Measurements from ENCODE around the gene SYK. TPM values are rescaled to one million over a fixed set of nuclear protein-coding genes. Genes with fewer than 3 reads are reported as not detected.
A peak's percentile ranks its signal among the peaks of the same experiment; 100 is the strongest.

Gene SYK
- total RNA-seq, 1 experiment from 2014 or later = 9.0 TPM

DNA sequence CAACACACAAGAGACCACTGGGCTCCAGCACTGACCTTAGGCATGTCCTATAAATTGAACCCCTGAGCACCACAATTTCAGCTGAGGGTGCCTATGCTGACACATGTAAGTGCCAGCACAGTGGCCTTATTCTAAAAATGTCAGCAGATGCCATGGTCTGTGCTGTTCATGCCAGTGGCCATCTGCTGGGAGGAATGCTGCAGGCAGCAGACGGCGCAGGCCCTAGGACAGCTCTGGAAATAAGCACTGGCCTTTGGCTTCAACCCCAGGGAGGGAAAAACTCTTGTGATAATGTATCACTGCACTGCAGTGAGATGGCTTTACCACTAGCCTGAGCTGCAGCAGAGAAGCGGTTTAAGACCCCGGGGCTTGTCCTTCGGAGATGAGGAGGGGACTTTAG, 98.5 kb downstream of the SYK start:
- Histone ChIP-seq H3K27ac (ENCODE audit: low read depth, low read length) (no peak overlapping the region), H2AFZ (ENCODE audit: low read depth, low read length, poor library complexity, severe bottlenecking) (no peak overlapping the region), H3K4me2 (ENCODE audit: low read length) (no peak overlapping the region), H4K20me1 (ENCODE audit: insufficient read depth) (no peaks in the 10 kb centered on the region), H3K9me3 (ENCODE audit: control insufficient read depth in 1 of 2, insufficient read depth in 1 of 2, low read depth in 1 of 2, low read length in 2 of 2) (no peaks in the 10 kb centered on the region), H3K9me2 (ENCODE audit: insufficient read depth) (no peaks in the 10 kb centered on the region), H3K79me2 (ENCODE audit: insufficient read depth, low read length) (no peaks in the 10 kb centered on the region), H3K4me1 (ENCODE audit: control insufficient read depth in 1 of 2, insufficient read depth in 2 of 2, low read length in 2 of 2) (no peaks in the 10 kb centered on the region), H3K36me3 (ENCODE audit: control insufficient read depth in 1 of 2, insufficient read depth in 2 of 2, low read length in 2 of 2) (no peaks in the 10 kb centered on the region), H3K27me3 (ENCODE audit: insufficient read depth, low read length) (no peaks in the 10 kb centered on the region), H3K9ac (ENCODE audit: low read length) (no peak overlapping the region), H3K4me3 (replicated peaks in 1 of 2; ENCODE audit: low read depth in 1 of 2, low read length in 2 of 2) (no peak overlapping the region)
- RAD21 ChIA-PET (ENCODE audit: low non-redundant PET in 1 of 2, low total read pairs in 2 of 2, uncharacterized antibody in 2 of 2, unreplicated experiment in 2 of 2) = no interaction called here
- no TSS peak for BruUV-seq (replicated peaks)
- intact Hi-C loops (cut with micrococcal nuclease) = no loop called here
- CTCF ChIA-PET = no interaction called here
- ATAC-seq = peak; percentile 42; the same call in 1 of the 2 replicates
- TF ChIP-seq POLR2AphosphoS5 (IDR thresholded peaks at IDR 0.05; ENCODE audit: low read depth, low read length) (no peak), SP1 (IDR thresholded peaks at IDR 0.05; ENCODE audit: low read depth) (no peak), YY1 (IDR thresholded peaks at IDR 0.05; ENCODE audit: extremely low read depth, insufficient replicate concordance, low read depth, low read length) (no peak), FOSL1 (IDR thresholded peaks at IDR 0.05; ENCODE audit: low read depth) (no peak), ELF1 (IDR thresholded peaks at IDR 0.05; ENCODE audit: borderline replicate concordance, low read depth) (no peak)
- TF ChIP-seq, protein P1, sequence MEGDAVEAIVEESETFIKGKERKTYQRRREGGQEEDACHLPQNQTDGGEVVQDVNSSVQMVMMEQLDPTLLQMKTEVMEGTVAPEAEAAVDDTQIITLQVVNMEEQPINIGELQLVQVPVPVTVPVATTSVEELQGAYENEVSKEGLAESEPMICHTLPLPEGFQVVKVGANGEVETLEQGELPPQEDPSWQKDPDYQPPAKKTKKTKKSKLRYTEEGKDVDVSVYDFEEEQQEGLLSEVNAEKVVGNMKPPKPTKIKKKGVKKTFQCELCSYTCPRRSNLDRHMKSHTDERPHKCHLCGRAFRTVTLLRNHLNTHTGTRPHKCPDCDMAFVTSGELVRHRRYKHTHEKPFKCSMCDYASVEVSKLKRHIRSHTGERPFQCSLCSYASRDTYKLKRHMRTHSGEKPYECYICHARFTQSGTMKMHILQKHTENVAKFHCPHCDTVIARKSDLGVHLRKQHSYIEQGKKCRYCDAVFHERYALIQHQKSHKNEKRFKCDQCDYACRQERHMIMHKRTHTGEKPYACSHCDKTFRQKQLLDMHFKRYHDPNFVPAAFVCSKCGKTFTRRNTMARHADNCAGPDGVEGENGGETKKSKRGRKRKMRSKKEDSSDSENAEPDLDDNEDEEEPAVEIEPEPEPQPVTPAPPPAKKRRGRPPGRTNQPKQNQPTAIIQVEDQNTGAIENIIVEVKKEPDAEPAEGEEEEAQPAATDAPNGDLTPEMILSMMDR (IDR thresholded peaks at IDR 0.05 in 2 of 3, conservative IDR thresholded peaks at IDR 0.05 in 1 of 3; ENCODE audit: borderline replicate concordance in 1 of 3, insufficient read depth in 1 of 3, low read depth in 2 of 3, low read length in 2 of 3) = peak in 1 of 3 experiments; percentile 24; a peak in 2 of 6 replicates
- POLR2A ChIA-PET = no interaction called here
- DNase-seq (ENCODE audit: low read depth, low spot score) = no peak

DNA sequence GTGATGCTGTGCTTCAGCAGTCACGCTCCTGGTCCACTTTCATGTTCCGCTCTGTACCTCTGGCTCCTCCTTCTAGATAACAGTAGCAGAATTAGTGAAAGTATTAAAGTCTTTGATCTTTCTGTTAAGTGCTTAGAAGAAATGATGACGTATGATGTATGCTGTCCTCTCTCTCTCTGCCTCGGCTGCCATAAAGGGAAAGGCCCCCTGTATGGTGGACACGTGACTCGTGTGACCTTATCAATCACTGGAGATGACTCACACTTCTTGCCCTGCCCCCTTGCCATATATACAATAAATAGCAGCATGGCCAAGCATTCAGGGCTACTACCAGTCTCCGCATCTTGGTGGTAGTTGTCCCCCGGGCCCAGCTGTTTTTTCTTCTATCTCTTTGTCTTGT, 100.3 kb downstream of the SYK start:
- RAD21 ChIA-PET (ENCODE audit: low non-redundant PET in 1 of 2, low total read pairs in 2 of 2, uncharacterized antibody in 2 of 2, unreplicated experiment in 2 of 2) = no interaction called here
- Histone ChIP-seq H3K4me3 (replicated peaks in 1 of 2; ENCODE audit: low read depth in 1 of 2, low read length in 2 of 2) (no peak overlapping the region), H3K79me2 (ENCODE audit: insufficient read depth, low read length) (no peaks in the 10 kb centered on the region), H3K27ac (ENCODE audit: low read depth, low read length) (no peak overlapping the region), H3K27me3 (ENCODE audit: insufficient read depth, low read length) (no peaks in the 10 kb centered on the region), H3K4me2 (ENCODE audit: low read length) (no peak overlapping the region), H3K9me2 (ENCODE audit: insufficient read depth) (no peaks in the 10 kb centered on the region), H2AFZ (ENCODE audit: low read depth, low read length, poor library complexity, severe bottlenecking) (no peak overlapping the region), H3K9me3 (ENCODE audit: control insufficient read depth in 1 of 2, insufficient read depth in 1 of 2, low read depth in 1 of 2, low read length in 2 of 2) (no peaks in the 10 kb centered on the region), H3K36me3 (ENCODE audit: control insufficient read depth in 1 of 2, insufficient read depth in 2 of 2, low read length in 2 of 2) (no peaks in the 10 kb centered on the region), H3K4me1 (ENCODE audit: control insufficient read depth in 1 of 2, insufficient read depth in 2 of 2, low read length in 2 of 2) (no peaks in the 10 kb centered on the region), H4K20me1 (ENCODE audit: insufficient read depth) (no peaks in the 10 kb centered on the region), H3K9ac (ENCODE audit: low read length) (no peak overlapping the region)
- no peak for DNase-seq (ENCODE audit: low read depth, low spot score)
- CTCF ChIA-PET = no interaction called here
- no peak for ATAC-seq
- intact Hi-C loops (cut with micrococcal nuclease) = no loop called here
- no TSS peak for BruUV-seq (replicated peaks)
- POLR2A ChIA-PET = no interaction called here
- no peak for TF ChIP-seq SRF (IDR thresholded peaks at IDR 0.05; ENCODE audit: low read depth)
- TF ChIP-seq FOSL1 (IDR thresholded peaks at IDR 0.05; ENCODE audit: low read depth) = no peak
- TF ChIP-seq SIN3A (IDR thresholded peaks at IDR 0.05; ENCODE audit: low read depth) = no peak
- no peak for TF ChIP-seq ZNF274 (IDR thresholded peaks at IDR 0.05; ENCODE audit: low read depth, low read length)
- TF ChIP-seq EGR1 (IDR thresholded peaks at IDR 0.05; ENCODE audit: low read depth) = no peak
- TF ChIP-seq CBX3 (IDR thresholded peaks at IDR 0.05; ENCODE audit: low read depth) = no peak
- no peak for TF ChIP-seq TCF7L2 (IDR thresholded peaks at IDR 0.05; ENCODE audit: borderline replicate concordance, extremely low read depth, insufficient read depth, insufficient read length)
- TF ChIP-seq CEBPB (IDR thresholded peaks at IDR 0.05; ENCODE audit: low read depth) = no peak
- no peak for TF ChIP-seq EZH2 (IDR thresholded peaks at IDR 0.05)
- no peak for TF ChIP-seq EZH2phosphoT487 (IDR thresholded peaks at IDR 0.05; ENCODE audit: borderline replicate concordance)
- no peak for TF ChIP-seq ZFX (IDR thresholded peaks at IDR 0.05)
- TF ChIP-seq, protein P1 (IDR thresholded peaks at IDR 0.05 in 2 of 3, conservative IDR thresholded peaks at IDR 0.05 in 1 of 3; ENCODE audit: borderline replicate concordance in 1 of 3, insufficient read depth in 1 of 3, low read depth in 2 of 3, low read length in 2 of 3) = no peak

Measured in HCT116 (cell line).